Mesendoderm (in vitro differentiated cells): ENCODE measurements around the gene TNFRSF14.
A peak's percentile ranks its signal among the peaks of the same experiment; 100 is the strongest.

Experiments
- DNase-seq: peaks from one replicate; pipeline ENCODE4 v3.0.0; 2013
- H2AK5ac ChIP-seq: 2 replicates; pipeline ENCODE4 v1.6.1; 2013; ENCODE audit warnings: low read length, inconsistent platforms
- H2BK120ac ChIP-seq: 2 replicates; pipeline ENCODE4 v1.6.1; 2013; ENCODE audit warnings: low read depth, mild to moderate bottlenecking, low read length, moderate library complexity, mixed read lengths
- H2BK15ac ChIP-seq: replicated peaks from 2 replicates; pipeline ENCODE4 v1.6.1; 2013; ENCODE audit warnings: low read depth, mild to moderate bottlenecking, moderate library complexity
- H2BK5ac ChIP-seq: 2 replicates; pipeline ENCODE4 v1.6.1; 2013; ENCODE audit warnings: low read length, inconsistent platforms
- H3K18ac ChIP-seq: 2 replicates; pipeline ENCODE4 v1.6.1; 2013; ENCODE audit warnings: mild to moderate bottlenecking, low read length, mixed read lengths
- H3K23ac ChIP-seq: one replicate; pipeline ENCODE4 v1.6.1; 2013; ENCODE audit warnings: low read length
- H3K27ac ChIP-seq: 2 replicates; pipeline ENCODE4 v1.5.1; 2013; ENCODE audit warnings: low read depth, mild to moderate bottlenecking, inconsistent platforms, low read length, moderate library complexity
- H3K27me3 ChIP-seq: 2 replicates; pipeline ENCODE4 v1.6.1; 2013; ENCODE audit warnings: low read length, control low read depth, mild to moderate bottlenecking, inconsistent platforms; ENCODE audit not compliant: insufficient read depth, poor library complexity
- H3K36me3 ChIP-seq: 2 replicates; pipeline ENCODE4 v1.6.1; 2013; ENCODE audit warnings: low read length, inconsistent platforms; ENCODE audit not compliant: control insufficient read depth, insufficient read depth
- H3K4ac ChIP-seq: one replicate; pipeline ENCODE4 v1.6.1; 2013; ENCODE audit warnings: low read depth, mild to moderate bottlenecking, low read length, moderate library complexity
- H3K4me1 ChIP-seq: 2 replicates; pipeline ENCODE4 v1.6.1; 2013; ENCODE audit warnings: low read depth, low read length, inconsistent platforms; ENCODE audit not compliant: control insufficient read depth
- H3K4me2 ChIP-seq: 2 replicates; pipeline ENCODE4 v1.6.1; 2013; ENCODE audit warnings: low read length
- H3K4me3 ChIP-seq: 2 replicates; pipeline ENCODE4 v1.5.1; 2013; ENCODE audit warnings: mild to moderate bottlenecking, low read length
- H3K56ac ChIP-seq: one replicate; pipeline ENCODE4 v1.6.1; 2013; ENCODE audit warnings: low read length
- H3K79me1 ChIP-seq: 2 replicates; pipeline ENCODE4 v1.6.1; 2013; ENCODE audit warnings: low read length, inconsistent platforms
- H3K79me2 ChIP-seq: 2 replicates; pipeline ENCODE4 v1.6.1; 2013; ENCODE audit warnings: mild to moderate bottlenecking, low read length; ENCODE audit not compliant: control insufficient read depth, insufficient read depth
- H3K9ac ChIP-seq: 2 replicates; pipeline ENCODE4 v1.6.1; 2013; ENCODE audit warnings: low read length, inconsistent platforms
- H4K5ac ChIP-seq: one replicate; pipeline ENCODE4 v1.6.1; 2013; ENCODE audit warnings: low read length
- H4K8ac ChIP-seq: one replicate; pipeline ENCODE4 v1.6.1; 2013; ENCODE audit warnings: low read depth, mild to moderate bottlenecking, control low read depth, low read length, moderate library complexity
- WGBS: extraction: QIAGEN DNeasy Blood & Tissue Kit; methylation state at CpG from one replicate; pipeline ENCODE4 v1.1.7; 2013; ENCODE audit warnings: low lambda C conversion rate, missing lambda C conversion rate; ENCODE audit not compliant: insufficient coverage; ENCODE audit errors: extremely low coverage; 5-methylcytosine and 5-hydroxymethylcytosine counted together

Gene TNFRSF14

GRCh38 chr1:2583331-2583791 lies 27.2 kb downstream of the TNFRSF14 start:
- H3K79me1 ChIP-seq, result no peaks in the 10 kb centered on the region
- H3K18ac ChIP-seq, result no peak overlapping the region
- no peak overlapping the region for H3K4me2 ChIP-seq
- no peaks in the 10 kb centered on the region for H3K79me2 ChIP-seq
- no peak overlapping the region for H2BK15ac ChIP-seq
- H3K27me3 ChIP-seq, result no peaks in the 10 kb centered on the region
- no peak overlapping the region for H2AK5ac ChIP-seq
- no peaks in the 10 kb centered on the region for H3K36me3 ChIP-seq
- no peak overlapping the region for H2BK5ac ChIP-seq
- DNase-seq, result peak; percentile 39
- H3K4me1 ChIP-seq, result no peaks in the 10 kb centered on the region
- H4K5ac ChIP-seq, result no peak overlapping the region
- H2BK120ac ChIP-seq, result no peak overlapping the region
- no peak overlapping the region for H3K23ac ChIP-seq
- H3K4ac ChIP-seq, result no peak overlapping the region
- H4K8ac ChIP-seq, result no peak overlapping the region
- no peak overlapping the region for H3K27ac ChIP-seq
- WGBS, result no CpG with 5 or more reads among the region's 5 CpGs
- no peak overlapping the region for H3K4me3 ChIP-seq
- no peak overlapping the region for H3K56ac ChIP-seq
- H3K9ac ChIP-seq, result no peak overlapping the region

GRCh38 chr1:2583871-2584351 lies 27.7 kb downstream of the TNFRSF14 start:
- H2BK15ac ChIP-seq, result no peak overlapping the region
- no peaks in the 10 kb centered on the region for H3K27me3 ChIP-seq
- H3K79me2 ChIP-seq, result no peaks in the 10 kb centered on the region
- no peaks in the 10 kb centered on the region for H3K36me3 ChIP-seq
- H3K18ac ChIP-seq, result no peak overlapping the region
- H3K4me1 ChIP-seq, result no peaks in the 10 kb centered on the region
- no peak overlapping the region for H3K9ac ChIP-seq
- H2BK5ac ChIP-seq, result no peak overlapping the region
- H3K56ac ChIP-seq, result no peak overlapping the region
- no peak overlapping the region for H2AK5ac ChIP-seq
- no peak overlapping the region for H3K4ac ChIP-seq
- no peak overlapping the region for H2BK120ac ChIP-seq
- H3K27ac ChIP-seq, result no peak overlapping the region
- H3K4me2 ChIP-seq, result no peak overlapping the region
- WGBS, result no CpG with 5 or more reads among the region's 14 CpGs
- no peaks in the 10 kb centered on the region for H3K79me1 ChIP-seq
- no peak overlapping the region for H3K4me3 ChIP-seq
- no peak overlapping the region for H3K23ac ChIP-seq
- peak; percentile 57 for DNase-seq
- H4K5ac ChIP-seq, result no peak overlapping the region
- no peak overlapping the region for H4K8ac ChIP-seq

- Histone ChIP-seq H2AK5ac (no peak overlapping the region), H4K8ac (no peak overlapping the region), H2BK120ac (no peak overlapping the region), H3K9ac (no peak overlapping the region), H3K27ac (no peak overlapping the region), H3K27me3 (no peaks in the 10 kb centered on the region), H3K4me1 (no peaks in the 10 kb centered on the region), H3K56ac (peak overlapping the region; percentile 97), H4K5ac (no peak overlapping the region), H3K18ac (no peak overlapping the region), H3K79me2 (no peaks in the 10 kb centered on the region), H2BK5ac (no peak overlapping the region), H3K4me3 (no peak overlapping the region), H3K36me3 (no peaks in the 10 kb centered on the region), H3K4ac (no peak overlapping the region), H2BK15ac (no peak overlapping the region), H3K79me1 (no peaks in the 10 kb centered on the region), H3K4me2 (no peak overlapping the region), H3K23ac (no peak overlapping the region)
- no CpG with 5 or more reads among the region's 12 CpGs for WGBS
- no peak for DNase-seq
Measured at GRCh38 chr1:2584686-2585317, 28.6 kb downstream of the TNFRSF14 start.

- WGBS, result no CpG with 5 or more reads among the region's 28 CpGs
- Histone ChIP-seq H3K4me2 (peak overlapping the region; percentile 85), H3K79me1 (no peaks in the 10 kb centered on the region), H3K56ac (peak overlapping the region; percentile 97), H2AK5ac (no peak overlapping the region), H3K27ac (peak overlapping the region; percentile 1), H3K36me3 (no peaks in the 10 kb centered on the region), H4K8ac (no peak overlapping the region), H2BK5ac (no peak overlapping the region), H3K4me1 (no peaks in the 10 kb centered on the region), H3K79me2 (no peaks in the 10 kb centered on the region), H3K4ac (peak overlapping the region; percentile 90), H2BK120ac (no peak overlapping the region), H4K5ac (no peak overlapping the region), H2BK15ac (no peak overlapping the region), H3K23ac (no peak overlapping the region), H3K27me3 (no peaks in the 10 kb centered on the region), H3K18ac (peak overlapping the region; percentile 93), H3K9ac (peak overlapping the region; percentile 94), H3K4me3 (peak overlapping the region; percentile 75)
- peak; percentile 62 for DNase-seq
Measured at GRCh38 chr1:2585318-2586092, 29.3 kb downstream of the TNFRSF14 start.

GRCh38 chr1:2586154-2587070 lies 30.2 kb downstream of the TNFRSF14 start, which contains the start of gene PRXL2B:
Gene PRXL2B (plus strand): TSS chr1:2586777. CDS start chr1:2586886, 109 bp downstream.
- Histone ChIP-seq H2BK120ac (no peak within 1 kb of the TSS), H4K5ac (no peak within 1 kb of the TSS), H3K27me3 (no peaks in the 10 kb centered on the region), H3K79me1 (no peaks in the 10 kb centered on the region), H2BK5ac (no peak within 1 kb of the TSS), H3K9ac (peak within 1 kb of the TSS; percentile 94), H3K4ac (peak within 1 kb of the TSS; percentile 90), H4K8ac (no peak within 1 kb of the TSS), H3K23ac (peak within 1 kb of the TSS; percentile 66), H3K4me1 (no peaks in the 10 kb centered on the region), H3K4me2 (peak within 1 kb of the TSS; percentile 85), H2AK5ac (no peak within 1 kb of the TSS), H3K79me2 (no peaks in the 10 kb centered on the region), H3K56ac (peak within 1 kb of the TSS; percentile 97), H2BK15ac (no peak within 1 kb of the TSS), H3K4me3 (peak within 1 kb of the TSS; percentile 75), H3K27ac (peak within 1 kb of the TSS; percentile 84), H3K36me3 (no peaks in the 10 kb centered on the region), H3K18ac (peak within 1 kb of the TSS; percentile 93)
- peak; percentile 99 for DNase-seq
- WGBS, result no CpG with 5 or more reads among the region's 107 CpGs
